Lung (tissue), 12 donors: Measurements from ENCODE around the gene SMCHD1. TPM values are rescaled to one million over a fixed set of nuclear protein-coding genes. Genes with fewer than 3 reads are reported as not detected.

ENCODE experiments used
- ATAC-seq: fragments of 200-7000 bp; cut with Tn5 transposase; one replicate; pipeline ENCODE4 v1.9.1; 2020; ENCODE audit warnings: moderate number of reproducible peaks; ENCODE audit not compliant: insufficient read depth, low FRiP score
- DNase-seq, 3 donors: peaks; one replicate each; pipeline ENCODE4 v3.0.0-alpha.2; 2013 to 2017
- H3K27ac ChIP-seq, 2 donors: one replicate each; pipeline ENCODE4 v1.5.1; 2013; ENCODE audit warnings: mild to moderate bottlenecking in 2 of 2, moderate library complexity in 2 of 2, control low read depth in 1 of 2, inconsistent platforms in 1 of 2, low read depth in 1 of 2, low read length in 1 of 2
- H3K27me3 ChIP-seq, 3 donors: one replicate each; pipeline ENCODE4 v1.5.1; 2013; ENCODE audit warnings: low read length in 2 of 3; ENCODE audit not compliant: control insufficient read depth in 3 of 3, insufficient read depth in 3 of 3
- H3K36me3 ChIP-seq, 4 donors: one replicate each; pipeline ENCODE4 v1.5.1; 2013; ENCODE audit warnings: low read length in 4 of 4, mild to moderate bottlenecking in 1 of 4, moderate library complexity in 1 of 4; ENCODE audit not compliant: control insufficient read depth in 4 of 4, insufficient read depth in 4 of 4
- H3K4me1 ChIP-seq, 5 donors: one replicate each; pipeline ENCODE4 v1.5.1; 2013; ENCODE audit warnings: low read length in 5 of 5, mild to moderate bottlenecking in 2 of 5, moderate library complexity in 1 of 5; ENCODE audit not compliant: control insufficient read depth in 5 of 5, insufficient read depth in 5 of 5
- H3K4me3 ChIP-seq: one replicate; pipeline ENCODE4 v1.5.1; 2013; ENCODE audit warnings: mild to moderate bottlenecking, control low read depth, moderate library complexity
- H3K9ac ChIP-seq, 2 donors: one replicate each; pipeline ENCODE4 v1.5.1; 2013; ENCODE audit warnings: low read length in 2 of 2, control low read depth in 1 of 2; ENCODE audit not compliant: insufficient read depth in 1 of 2
- H3K9me3 ChIP-seq, 4 donors: one replicate each; pipeline ENCODE4 v1.5.1; 2013; ENCODE audit warnings: low read length in 3 of 4, mild to moderate bottlenecking in 1 of 4, moderate library complexity in 1 of 4; ENCODE audit not compliant: control insufficient read depth in 4 of 4, insufficient read depth in 3 of 4
- WGBS, 2 donors: extraction: QIAGEN DNeasy Blood & Tissue Kit; methylation state at CpG; one replicate each; pipeline ENCODE4 v1.1.7; 2013; 5-methylcytosine and 5-hydroxymethylcytosine counted together
- polyA plus RNA-seq, 2 donors: library from polyadenylated mRNA; stranded (reverse); fragments of 200-250 nt; gene quantifications; one replicate each; pipeline ENCODE4 v1.2.1, GENCODE V29; 2013
- total RNA-seq, 2 donors: library from RNA; depleted of rRNA in 1 of 2; stranded (reverse); fragments of >200 nt in 1 of 2; gene quantifications; one replicate each; pipeline ENCODE4 v1.2.1, GENCODE V29; 2014 to 2021
- TF ChIP-seq, protein P1 (sequence below): IDR thresholded peaks from 2 replicates; pipeline ENCODE4 v1.5.1; 2012; ENCODE audit warnings: mild to moderate bottlenecking; ENCODE audit errors: control extremely low read depth, extremely low read depth
- donor health status: control.
- donor health status: control.
- donor health status: Bipolar disorder and iron deficiency.
- donor health status: healthy.
- donor health status: DM: yes; HTN: yes; CAD: no.

The SMCHD1 gene
- total and polyA plus RNA-seq, 4 donors = 7.3 to 179 (median 31.4) TPM

DNA sequence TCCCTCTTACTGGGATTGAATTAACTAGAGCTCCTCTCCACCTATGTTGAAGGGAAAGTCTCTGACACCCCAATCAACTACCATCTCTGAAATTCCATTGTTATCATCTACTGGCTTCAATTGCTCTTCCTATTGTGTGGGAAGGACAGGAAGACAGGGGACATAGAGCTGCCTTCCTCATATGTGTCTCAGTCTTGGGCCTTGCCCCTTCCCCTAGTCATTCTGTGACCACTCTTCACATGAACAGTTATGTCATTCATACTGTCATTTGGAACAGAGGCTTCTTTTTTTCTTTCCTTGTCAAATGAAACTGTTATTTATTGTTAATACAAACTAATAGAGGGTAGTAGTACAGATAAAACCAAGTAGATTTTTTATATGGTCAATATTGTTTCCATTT is 121.7 kb downstream of the SMCHD1 start:
- no peaks in the 10 kb centered on the region for H3K27me3 ChIP-seq
- no peak for DNase-seq
- H3K9me3 ChIP-seq = peaks cover 0 to 2% (median 0%) of the 10 kb centered on the region in 4 donors
- H3K27ac ChIP-seq = no peak overlapping the region
- H3K4me3 ChIP-seq = no peak overlapping the region
- no peak for ATAC-seq
- TF ChIP-seq, protein P1, sequence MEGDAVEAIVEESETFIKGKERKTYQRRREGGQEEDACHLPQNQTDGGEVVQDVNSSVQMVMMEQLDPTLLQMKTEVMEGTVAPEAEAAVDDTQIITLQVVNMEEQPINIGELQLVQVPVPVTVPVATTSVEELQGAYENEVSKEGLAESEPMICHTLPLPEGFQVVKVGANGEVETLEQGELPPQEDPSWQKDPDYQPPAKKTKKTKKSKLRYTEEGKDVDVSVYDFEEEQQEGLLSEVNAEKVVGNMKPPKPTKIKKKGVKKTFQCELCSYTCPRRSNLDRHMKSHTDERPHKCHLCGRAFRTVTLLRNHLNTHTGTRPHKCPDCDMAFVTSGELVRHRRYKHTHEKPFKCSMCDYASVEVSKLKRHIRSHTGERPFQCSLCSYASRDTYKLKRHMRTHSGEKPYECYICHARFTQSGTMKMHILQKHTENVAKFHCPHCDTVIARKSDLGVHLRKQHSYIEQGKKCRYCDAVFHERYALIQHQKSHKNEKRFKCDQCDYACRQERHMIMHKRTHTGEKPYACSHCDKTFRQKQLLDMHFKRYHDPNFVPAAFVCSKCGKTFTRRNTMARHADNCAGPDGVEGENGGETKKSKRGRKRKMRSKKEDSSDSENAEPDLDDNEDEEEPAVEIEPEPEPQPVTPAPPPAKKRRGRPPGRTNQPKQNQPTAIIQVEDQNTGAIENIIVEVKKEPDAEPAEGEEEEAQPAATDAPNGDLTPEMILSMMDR = no peak
- no peaks in the 10 kb centered on the region for H3K4me1 ChIP-seq
- no peak overlapping the region for H3K9ac ChIP-seq
- peaks cover 19 to 37% (median 32%) of the 10 kb centered on the region in 4 donors for H3K36me3 ChIP-seq

DNA sequence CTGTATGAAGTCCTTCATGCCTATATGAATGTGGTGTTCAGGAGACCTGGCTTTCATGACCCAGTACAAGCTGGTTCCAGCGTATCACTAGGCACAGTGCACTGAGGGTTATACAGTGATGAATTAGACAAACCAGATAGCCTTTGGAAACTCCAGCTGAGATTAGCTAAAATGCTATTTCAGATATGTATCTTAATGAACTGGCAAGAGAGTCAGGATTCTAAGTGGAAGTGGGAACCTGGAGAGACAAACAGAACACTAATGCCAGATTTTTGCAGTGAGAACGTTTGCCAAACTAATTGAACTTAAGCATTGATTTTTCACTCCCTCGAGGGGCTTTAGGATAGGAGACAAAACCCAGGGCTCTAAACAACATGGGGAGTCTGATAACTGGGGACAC is 125.2 kb downstream of the SMCHD1 start:
- Histone ChIP-seq H3K4me3 (no peak overlapping the region), H3K27me3 (no peaks in the 10 kb centered on the region), H3K4me1 (no peaks in the 10 kb centered on the region), H3K27ac (no peak overlapping the region), H3K36me3 (peaks cover 12 to 36% (median 23%) of the 10 kb centered on the region in 4 donors), H3K9ac (no peak overlapping the region), H3K9me3 (peaks cover 0 to 2% (median 0%) of the 10 kb centered on the region in 4 donors)
- TF ChIP-seq, protein P1 = no peak
- ATAC-seq = no peak
- WGBS, 2 donors = 82 to 91% methylated on average over 3 of the region's 3 CpGs
- no peak for DNase-seq

DNA sequence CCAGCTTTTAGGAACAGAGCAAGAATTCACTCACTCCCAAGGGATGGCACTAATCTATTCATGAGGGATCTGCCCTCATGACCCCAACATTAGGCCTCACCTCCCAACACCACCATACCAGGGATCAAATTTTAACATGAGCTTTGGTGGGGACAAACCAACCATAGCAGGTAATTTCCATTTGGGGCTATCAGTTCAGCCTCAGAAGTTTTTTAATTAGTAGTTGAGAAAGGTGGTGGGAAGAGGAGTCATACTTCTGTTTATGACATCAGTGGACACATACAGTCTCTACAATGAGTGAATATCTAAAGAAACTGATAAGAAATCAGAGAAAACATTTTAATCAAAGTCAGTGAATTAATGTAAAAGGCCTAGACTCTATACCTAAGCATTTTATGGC is 131.7 kb downstream of the SMCHD1 start:
- no peaks in the 10 kb centered on the region for H3K27me3 ChIP-seq
- H3K9me3 ChIP-seq = no peaks in the 10 kb centered on the region
- TF ChIP-seq, protein P1 = no peak
- no peak overlapping the region for H3K9ac ChIP-seq
- DNase-seq (no peak), ATAC-seq (no peak)
- H3K4me1 ChIP-seq = no peaks in the 10 kb centered on the region
- no peak overlapping the region for H3K27ac ChIP-seq
- H3K4me3 ChIP-seq = no peak overlapping the region
- H3K36me3 ChIP-seq = peaks cover 0 to 34% (median 21%) of the 10 kb centered on the region in 4 donors

DNA sequence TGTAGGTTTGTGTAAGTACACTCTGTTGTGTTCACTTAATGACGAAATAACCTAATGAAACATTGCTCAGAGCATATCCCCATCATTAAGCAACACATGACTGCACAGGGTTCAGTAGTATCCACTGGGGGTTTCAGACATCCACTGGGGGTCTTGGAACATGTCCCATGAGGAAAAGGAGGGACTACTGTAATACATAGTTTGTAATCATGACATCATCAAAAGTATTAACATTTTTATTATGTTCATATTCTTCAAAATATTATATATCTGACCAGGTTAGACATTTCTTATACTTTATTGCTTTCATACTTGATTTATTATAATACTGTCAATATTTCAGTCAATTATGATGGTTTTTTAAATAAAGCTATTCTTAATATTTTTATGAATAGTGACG is 136.9 kb downstream of the SMCHD1 start:
- ATAC-seq (no peak), DNase-seq (no peak)
- Histone ChIP-seq H3K27me3 (no peaks in the 10 kb centered on the region), H3K36me3 (peaks cover 11 to 22% (median 17%) of the 10 kb centered on the region in 4 donors), H3K9me3 (no peaks in the 10 kb centered on the region), H3K4me3 (no peak overlapping the region), H3K4me1 (no peaks in the 10 kb centered on the region), H3K9ac (no peak overlapping the region), H3K27ac (no peak overlapping the region)
- TF ChIP-seq, protein P1 = no peak
- 92 to 97% methylated on average over 2 of the region's 2 CpGs for WGBS, 2 donors
